Mammary epithelial cell (primary cell): ENCODE results near the gene CPB2.

Source experiments
- CTCF ChIP-seq, 2 donors: IDR thresholded peaks in 1 of 2; conservative IDR thresholded peaks in 1 of 2; 2 replicates each; pipeline ENCODE4 v1.5.1; 2011 to 2012; ENCODE audit warnings: inconsistent platforms in 2 of 2, low read length in 2 of 2, mild to moderate bottlenecking in 2 of 2, control low read depth in 1 of 2, low read depth in 1 of 2; ENCODE audit not compliant: insufficient read depth in 1 of 2; ENCODE audit errors: extremely low read depth in 1 of 2
- EZH2 ChIP-seq: IDR thresholded peaks from 2 replicates; pipeline ENCODE4 v1.6.1; 2012; ENCODE audit warnings: low read length, inconsistent platforms, borderline replicate concordance

GRCh38 chr13:46086985-46087384 is 17.8 kb downstream of the CPB2 start:
- TF ChIP-seq CTCF (conservative IDR thresholded peaks at IDR 0.05 in 1 of 2, IDR thresholded peaks at IDR 0.05 in 1 of 2; ENCODE audit: extremely low read depth in 1 of 2, insufficient read depth in 1 of 2, low read depth in 1 of 2, low read length in 2 of 2) (no peak), EZH2 (no peak)
